DND-41 (cell line): ENCODE data around the gene ABCB7.

Source experiments
- EZH2 ChIP-seq: IDR thresholded peaks from 3 replicates; pipeline ENCODE4 v1.6.1; 2012; ENCODE audit warnings: borderline replicate concordance, low read depth, mild to moderate bottlenecking, moderate library complexity, low read length, inconsistent platforms; ENCODE audit not compliant: severe bottlenecking
- TF ChIP-seq, protein P1 (sequence below): IDR thresholded peaks from 2 replicates; pipeline ENCODE4 v1.5.1; 2012; ENCODE audit warnings: borderline replicate concordance, low read length, moderate library complexity, mild to moderate bottlenecking; ENCODE audit not compliant: poor library complexity, severe bottlenecking; ENCODE audit errors: extremely low read depth

DNA sequence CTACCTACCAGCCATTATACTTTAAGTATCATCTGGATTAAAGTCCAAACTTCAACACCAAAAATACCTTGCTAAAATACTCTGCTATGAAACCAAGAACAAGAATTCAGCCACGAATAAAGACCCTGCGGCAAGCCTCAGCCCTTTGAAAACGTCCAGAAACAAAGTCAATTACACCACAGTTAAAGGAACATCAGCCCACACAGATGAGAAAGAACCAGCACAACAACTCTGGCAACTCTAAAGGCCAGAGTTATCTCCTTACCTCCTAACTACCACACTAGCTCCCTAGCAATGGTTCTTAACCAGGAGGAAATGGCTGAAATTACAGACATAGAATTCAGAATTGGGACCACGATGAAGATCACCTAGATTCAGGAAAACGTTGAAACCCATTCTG is 23.4 kb downstream of the ABCB7 start:
- TF ChIP-seq, protein P1, sequence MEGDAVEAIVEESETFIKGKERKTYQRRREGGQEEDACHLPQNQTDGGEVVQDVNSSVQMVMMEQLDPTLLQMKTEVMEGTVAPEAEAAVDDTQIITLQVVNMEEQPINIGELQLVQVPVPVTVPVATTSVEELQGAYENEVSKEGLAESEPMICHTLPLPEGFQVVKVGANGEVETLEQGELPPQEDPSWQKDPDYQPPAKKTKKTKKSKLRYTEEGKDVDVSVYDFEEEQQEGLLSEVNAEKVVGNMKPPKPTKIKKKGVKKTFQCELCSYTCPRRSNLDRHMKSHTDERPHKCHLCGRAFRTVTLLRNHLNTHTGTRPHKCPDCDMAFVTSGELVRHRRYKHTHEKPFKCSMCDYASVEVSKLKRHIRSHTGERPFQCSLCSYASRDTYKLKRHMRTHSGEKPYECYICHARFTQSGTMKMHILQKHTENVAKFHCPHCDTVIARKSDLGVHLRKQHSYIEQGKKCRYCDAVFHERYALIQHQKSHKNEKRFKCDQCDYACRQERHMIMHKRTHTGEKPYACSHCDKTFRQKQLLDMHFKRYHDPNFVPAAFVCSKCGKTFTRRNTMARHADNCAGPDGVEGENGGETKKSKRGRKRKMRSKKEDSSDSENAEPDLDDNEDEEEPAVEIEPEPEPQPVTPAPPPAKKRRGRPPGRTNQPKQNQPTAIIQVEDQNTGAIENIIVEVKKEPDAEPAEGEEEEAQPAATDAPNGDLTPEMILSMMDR = no peak
- no peak for TF ChIP-seq EZH2
